ENCODE measurements around the gene LRATD1.

Gene LRATD1

DNA sequence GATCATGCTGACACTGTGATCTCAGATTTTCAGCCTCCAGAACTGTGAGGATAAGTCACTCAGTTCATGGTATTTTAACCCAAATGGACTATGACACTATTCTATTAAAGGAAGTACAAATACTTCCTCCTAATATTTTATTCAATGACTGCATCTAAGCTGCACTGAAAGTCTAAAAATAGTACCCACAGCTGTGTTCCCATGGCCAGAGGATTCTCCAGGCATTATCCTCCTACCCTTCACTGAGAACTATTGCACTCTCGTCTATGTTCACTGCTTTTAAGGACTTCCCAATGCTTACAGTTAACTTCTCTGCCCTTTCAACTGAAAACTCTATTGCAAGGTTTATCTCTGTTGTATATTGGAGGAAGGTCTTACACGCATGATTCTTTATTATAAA, 15.2 kb downstream of the LRATD1 start:
- H3K27ac Mint-ChIP-seq: no peak overlapping the region
- ATAC-seq: no peak

GRCh38 chr2:14650066-14650465, 17.5 kb downstream of the LRATD1 start:
- ATAC-seq (no peak), DNase-seq (no peak)
- Mint-ChIP-seq H3K4me3 (no peak overlapping the region), H3K9me3 (no peaks in the 10 kb centered on the region), H3K27me3 (no peaks in the 10 kb centered on the region), H3K36me3 (ENCODE audit: low read depth) (no peaks in the 10 kb centered on the region), H3K4me1 (no peaks in the 10 kb centered on the region), H3K27ac (no peak overlapping the region)

More for the DNA sequence above, 15.2 kb downstream of the LRATD1 start:
- Mint-ChIP-seq H3K9me3 (no peaks in the 10 kb centered on the region), H3K27me3 (no peaks in the 10 kb centered on the region), H3K36me3 (ENCODE audit: low read depth) (no peaks in the 10 kb centered on the region), H3K4me1 (no peaks in the 10 kb centered on the region), H3K4me3 (no peak overlapping the region)
- no peak for DNase-seq

GRCh38 chr2:14654835-14655282, 22.3 kb downstream of the LRATD1 start:
- Mint-ChIP-seq H3K9me3 (no peaks in the 10 kb centered on the region), H3K27ac (no peak overlapping the region), H3K4me1 (no peaks in the 10 kb centered on the region), H3K27me3 (no peaks in the 10 kb centered on the region), H3K36me3 (ENCODE audit: low read depth) (no peaks in the 10 kb centered on the region), H3K4me3 (no peak overlapping the region)
- no peak for ATAC-seq
- no peak for DNase-seq

GRCh38 chr2:14656146-14656545, 23.6 kb downstream of the LRATD1 start:
- H3K4me3 Mint-ChIP-seq: no peak overlapping the region
- no peaks in the 10 kb centered on the region for H3K9me3 Mint-ChIP-seq
- no peak for ATAC-seq
- H3K27ac Mint-ChIP-seq: no peak overlapping the region
- H3K27me3 Mint-ChIP-seq: no peaks in the 10 kb centered on the region
- H3K36me3 Mint-ChIP-seq (ENCODE audit: low read depth): no peaks in the 10 kb centered on the region
- DNase-seq: no peak
- no peaks in the 10 kb centered on the region for H3K4me1 Mint-ChIP-seq

GRCh38 chr2:14661163-14661562, 28.6 kb downstream of the LRATD1 start:
- no peaks in the 10 kb centered on the region for H3K27me3 Mint-ChIP-seq
- no peaks in the 10 kb centered on the region for H3K9me3 Mint-ChIP-seq
- DNase-seq (no peak), ATAC-seq (no peak)
- no peak overlapping the region for H3K27ac Mint-ChIP-seq
- H3K36me3 Mint-ChIP-seq (ENCODE audit: low read depth): no peaks in the 10 kb centered on the region
- H3K4me1 Mint-ChIP-seq: no peaks in the 10 kb centered on the region
- H3K4me3 Mint-ChIP-seq: no peak overlapping the region

DNA sequence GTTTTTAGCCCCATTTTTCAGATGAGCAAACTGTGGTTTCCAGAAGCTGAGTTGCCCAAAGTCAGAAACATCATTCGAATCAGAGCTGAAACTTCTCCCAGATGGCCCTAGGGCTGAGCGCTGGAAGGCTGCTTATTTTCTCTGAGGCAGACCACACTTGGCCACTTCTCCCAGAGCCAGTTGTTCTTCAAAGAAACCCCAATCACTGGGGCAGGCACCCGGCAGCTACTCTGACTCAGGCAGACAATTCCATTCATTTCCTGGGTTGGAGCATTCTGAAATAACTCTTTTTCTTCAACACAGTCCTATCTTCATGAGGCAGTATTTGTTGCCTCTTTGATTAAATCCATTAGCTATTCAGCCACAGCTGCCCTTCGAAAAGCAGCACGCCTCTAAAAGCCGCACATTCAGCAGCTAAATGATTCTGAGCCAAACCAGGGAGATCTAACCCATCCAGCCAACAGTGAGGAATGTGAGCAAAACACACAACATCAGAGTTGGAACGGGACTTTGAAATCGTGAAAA, 40.9 kb downstream of the LRATD1 start:
- no peak for ATAC-seq
- Mint-ChIP-seq H3K9me3 (no peaks in the 10 kb centered on the region), H3K27ac (no peak overlapping the region), H3K4me1 (no peaks in the 10 kb centered on the region), H3K36me3 (ENCODE audit: low read depth) (no peaks in the 10 kb centered on the region), H3K27me3 (no peaks in the 10 kb centered on the region), H3K4me3 (no peak overlapping the region)
- no peak for DNase-seq

DNA sequence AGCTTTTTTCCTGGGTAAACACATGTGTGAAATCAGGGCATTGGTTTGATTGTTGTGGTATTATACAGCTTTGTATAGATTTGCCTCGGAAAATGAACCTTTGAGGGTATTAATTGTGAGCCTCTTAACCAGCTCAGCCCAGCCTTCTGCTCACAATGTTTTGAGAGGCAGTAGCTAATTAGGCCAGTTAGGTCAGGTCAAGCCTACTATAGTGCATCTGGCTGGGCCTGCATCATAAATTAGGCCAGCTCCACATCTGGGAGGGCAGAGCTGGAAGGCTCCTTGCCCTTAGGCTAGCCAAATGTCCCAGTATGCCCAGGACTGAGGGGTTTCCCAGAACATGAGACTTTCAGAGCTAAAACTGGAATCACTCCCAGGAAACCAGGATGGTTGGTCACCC, 43.0 kb downstream of the LRATD1 start:
- Mint-ChIP-seq H3K4me1 (no peaks in the 10 kb centered on the region), H3K27ac (no peak overlapping the region), H3K4me3 (no peak overlapping the region), H3K36me3 (ENCODE audit: low read depth) (no peaks in the 10 kb centered on the region), H3K27me3 (no peaks in the 10 kb centered on the region), H3K9me3 (no peaks in the 10 kb centered on the region)
- DNase-seq (no peak), ATAC-seq (no peak)

DNA sequence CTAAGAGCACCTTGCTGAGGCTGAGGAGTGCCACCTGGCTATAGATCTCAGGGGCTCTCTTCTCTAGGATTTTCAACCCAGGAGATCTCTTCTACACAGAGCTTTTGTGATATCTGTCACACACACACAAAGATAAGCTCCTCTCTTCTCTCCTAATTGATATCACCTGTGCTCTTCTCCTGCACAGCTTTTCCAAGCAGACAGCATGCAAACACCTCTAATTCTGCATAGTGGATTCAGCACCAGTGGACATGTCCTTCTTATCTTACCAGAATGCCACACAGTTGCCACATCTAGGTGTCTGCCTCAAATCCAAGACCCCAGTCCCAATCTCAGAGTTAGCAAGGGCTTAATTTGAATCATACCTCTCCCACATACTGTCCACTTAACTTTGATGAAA, 43.9 kb downstream of the LRATD1 start:
- Mint-ChIP-seq H3K9me3 (no peaks in the 10 kb centered on the region), H3K4me3 (no peak overlapping the region), H3K27me3 (no peaks in the 10 kb centered on the region), H3K27ac (no peak overlapping the region), H3K36me3 (ENCODE audit: low read depth) (no peaks in the 10 kb centered on the region), H3K4me1 (no peaks in the 10 kb centered on the region)
- no peak for ATAC-seq
- no peak for DNase-seq

- H3K9me3 Mint-ChIP-seq: no peaks in the 10 kb centered on the region
- no peak overlapping the region for H3K4me3 Mint-ChIP-seq
- DNase-seq: no peak
- no peak overlapping the region for H3K27ac Mint-ChIP-seq
- H3K36me3 Mint-ChIP-seq (ENCODE audit: low read depth): no peaks in the 10 kb centered on the region
- ATAC-seq: no peak
- no peaks in the 10 kb centered on the region for H3K27me3 Mint-ChIP-seq
- no peaks in the 10 kb centered on the region for H3K4me1 Mint-ChIP-seq
Observed at GRCh38 chr2:14677039-14677438, 44.5 kb downstream of the LRATD1 start.

- Mint-ChIP-seq H3K27ac (no peak overlapping the region), H3K27me3 (no peaks in the 10 kb centered on the region), H3K4me3 (no peak overlapping the region), H3K9me3 (no peaks in the 10 kb centered on the region), H3K4me1 (no peaks in the 10 kb centered on the region), H3K36me3 (ENCODE audit: low read depth) (no peaks in the 10 kb centered on the region)
- DNase-seq (no peak), ATAC-seq (no peak)
Observed at GRCh38 chr2:14678761-14679160, 46.2 kb downstream of the LRATD1 start.

DNA sequence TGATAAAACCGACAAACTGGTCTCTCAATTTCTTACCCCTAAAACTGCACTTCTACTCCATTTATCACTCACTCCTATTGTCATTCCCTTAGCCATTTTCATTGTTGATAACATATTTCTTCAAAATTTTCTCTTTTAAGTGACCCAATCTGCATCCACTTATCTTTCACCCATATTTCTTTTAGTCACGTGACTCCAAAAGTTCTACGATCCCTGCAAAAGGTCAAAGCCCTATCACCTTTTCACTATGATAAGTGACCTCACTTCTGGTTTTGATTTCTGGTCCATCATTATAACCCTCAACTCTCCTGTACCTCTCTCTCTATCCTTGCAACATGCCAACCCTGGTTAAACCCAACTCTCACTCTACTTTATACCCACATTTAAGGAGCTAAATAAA, 49.1 kb downstream of the LRATD1 start:
- ATAC-seq: no peak
- no peak overlapping the region for H3K27ac Mint-ChIP-seq
- no peaks in the 10 kb centered on the region for H3K27me3 Mint-ChIP-seq
- DNase-seq: no peak
- H3K4me1 Mint-ChIP-seq: no peaks in the 10 kb centered on the region
- H3K36me3 Mint-ChIP-seq (ENCODE audit: low read depth): no peaks in the 10 kb centered on the region
- no peaks in the 10 kb centered on the region for H3K9me3 Mint-ChIP-seq
- H3K4me3 Mint-ChIP-seq: no peak overlapping the region

Data from activated naive CD8-positive, alpha-beta T cell treated with anti-CD3 and anti-CD28 coated beads, Interleukin-2, amount 50 U/mL, for 24 hours (primary cell).